Brain pericyte (primary cell): ENCODE measurements around the gene MCEE.
"Not testable (repeated sequence)": the region's sequence is repeated elsewhere in the genome, so short reads cannot be mapped to it uniquely, and the experiment has no call there.

Source experiments
- DNase-seq: peaks from one replicate; pipeline ENCODE4 v3.0.0-alpha.2; 2012; ENCODE audit warnings: low read depth, low spot score

The MCEE gene

GRCh38 chr2:71130152-71130904, at the start of gene MCEE, which contains the start of gene MPHOSPH10:
Gene MCEE, minus strand, starts transcription at chr2:71130229. Its CDS starts 10 bp downstream, at chr2:71130219.
Gene MPHOSPH10, plus strand, starts transcription at chr2:71130634. Its CDS starts 32 bp downstream, at chr2:71130666.
- peak; percentile 68 for DNase-seq

- DNase-seq, result not testable (repeated sequence)
These were observed 48.8 kb upstream of the MCEE start for GRCh38 chr2:71178836-71179235.

GRCh38 chr2:71174207-71174606, 44.2 kb upstream of the MCEE start:
- no peak for DNase-seq

GRCh38 chr2:71173096-71173495, 43.1 kb upstream of the MCEE start:
- DNase-seq, result no peak

- DNase-seq, result no peak
These were observed 36.8 kb upstream of the MCEE start for GRCh38 chr2:71166812-71167211.

- no peak for DNase-seq
These were observed 27.2 kb upstream of the MCEE start for GRCh38 chr2:71157124-71157793.

GRCh38 chr2:71156573-71156972, 26.5 kb upstream of the MCEE start:
- no peak for DNase-seq

GRCh38 chr2:71155846-71156245, 25.8 kb upstream of the MCEE start:
- DNase-seq, result no peak

- DNase-seq, result no peak
These were observed 24.8 kb upstream of the MCEE start for GRCh38 chr2:71154798-71155197.

- DNase-seq, result no peak
These were observed 24.2 kb upstream of the MCEE start for GRCh38 chr2:71154279-71154678.

GRCh38 chr2:71153585-71154224, 23.7 kb upstream of the MCEE start:
- no peak for DNase-seq

GRCh38 chr2:71151620-71152019, 21.6 kb upstream of the MCEE start:
- DNase-seq, result no peak

GRCh38 chr2:71150082-71150816, 20.2 kb upstream of the MCEE start:
- DNase-seq, result no peak

- DNase-seq, result no peak
These were observed 18.6 kb upstream of the MCEE start for GRCh38 chr2:71148506-71149063.

- no peak for DNase-seq
These were observed 13.8 kb upstream of the MCEE start for GRCh38 chr2:71143782-71144181.

GRCh38 chr2:71136174-71136573, 6.1 kb upstream of the MCEE start:
- DNase-seq, result no peak

GRCh38 chr2:71133603-71134002, 3.6 kb upstream of the MCEE start:
- DNase-seq, result no peak

- DNase-seq, result not testable (repeated sequence)
These were observed 1.5 kb upstream of the MCEE start for GRCh38 chr2:71131387-71132166.

GRCh38 chr2:71130905-71131244, 846 bp upstream of the MCEE start:
- DNase-seq, result no peak

- peak; percentile 41 for DNase-seq
These were observed 202 bp downstream of the MCEE start for GRCh38 chr2:71129902-71130151.
